Stomach (tissue), 9 donors: Measurements from ENCODE around the gene SORCS2. TPM values are rescaled to one million over a fixed set of nuclear protein-coding genes. Genes with fewer than 3 reads are reported as not detected.

Experiments
- DNase-seq, 2 donors: peaks; one replicate each; pipeline versions ENCODE4 v3.0.0 to v3.0.0-alpha.2; 2013 to 2019
- H3K27ac ChIP-seq, 5 donors: fragments of 200-600 bp in 4 of 5; sonication (generic) in 4 of 5; one replicate each; pipeline ENCODE4 v1.5.1; 2013 to 2019; ENCODE audit warnings: mild to moderate bottlenecking in 1 of 5, moderate library complexity in 1 of 5
- H3K27me3 ChIP-seq, 3 donors: fragments of 200-600 bp; sonication (generic); one replicate each; pipeline ENCODE4 v1.5.1; 2017 to 2019; ENCODE audit warnings: mixed run types in 1 of 3
- H3K36me3 ChIP-seq, 4 donors: fragments of 200-600 bp; sonication (generic); 1 replicate in 3 of 4; 2 replicates in 1 of 4; pipeline ENCODE4 v1.5.1; 2016 to 2019
- H3K4me1 ChIP-seq, 4 donors: fragments of 200-600 bp; sonication (generic); one replicate each; pipeline ENCODE4 v1.5.1; 2016 to 2019
- H3K4me3 ChIP-seq, 4 donors: fragments of 200-600 bp; sonication (generic) in 3 of 4; one replicate each; pipeline ENCODE4 v1.5.1; 2016 to 2019; ENCODE audit warnings: mild to moderate bottlenecking in 1 of 4
- H3K9me3 ChIP-seq, 4 donors: fragments of 200-600 bp; sonication (generic); one replicate each; pipeline ENCODE4 v1.5.1; 2016 to 2019
- EP300 ChIP-seq: sonication (generic); formaldehyde crosslinking; IDR thresholded peaks from one replicate; pipeline ENCODE4 v1.6.1; 2017; ENCODE audit warnings: antibody characterized with exemption
- POLR2A ChIP-seq, 4 donors: fragments of 450-650 bp; IDR thresholded peaks; one replicate each; pipeline ENCODE4 v1.6.1; 2016; ENCODE audit warnings: antibody characterized with exemption in 4 of 4, control low read depth in 2 of 4, mild to moderate bottlenecking in 1 of 4, moderate library complexity in 1 of 4
- POLR2AphosphoS5 ChIP-seq, 3 donors: sonication (generic); formaldehyde crosslinking; IDR thresholded peaks; one replicate each; pipeline ENCODE4 v1.6.1; 2016; ENCODE audit warnings: antibody characterized with exemption in 3 of 3
- WGBS, 5 donors: extraction: QIAGEN DNeasy Blood & Tissue Kit in 3 of 5; methylation state at CpG; one replicate each; pipeline versions ENCODE4 v1.1.5 to v1.1.7; 2013 to 2018; 5-methylcytosine and 5-hydroxymethylcytosine counted together
- intact Hi-C: fragments of 100-400 bp; cut with DNase I; formaldehyde crosslinking; loops from one replicate; pipeline ENCODE4 v1.15.1; 2023; ENCODE audit warnings: low total_unique reads
- polyA plus RNA-seq, 3 donors: library from polyadenylated mRNA; stranded (reverse); fragments of 200-250 nt; gene quantifications; one replicate each; pipeline ENCODE4 v1.2.3, GENCODE V29; 2013
- total RNA-seq, 5 donors: library from RNA; depleted of rRNA; stranded (reverse); fragments of >200 nt; gene quantifications; one replicate each; pipeline versions ENCODE4 v1.1.0 to v1.2.3, GENCODE V29; 2014 to 2016
- TF ChIP-seq, protein P1 (sequence below), 7 experiments: fragments of 450-650 bp in 4 of 7; fragments of 200-600 bp in 3 of 7; sonication (generic) in 3 of 7; IDR thresholded peaks; one replicate each; pipeline ENCODE4 v1.5.1; 2016 to 2019; ENCODE audit warnings: antibody characterized with exemption in 7 of 7, control low read depth in 2 of 7, mild to moderate bottlenecking in 1 of 7
- donor health status: healthy with polysubstance abuse.
- donor health status: Bipolar disorder and iron deficiency.
- donor health status: healthy.

Gene SORCS2
- total and polyA plus RNA-seq, 8 donors, result under 0.01 to 13.0 (median 0.50) TPM; not detected in 1

DNA sequence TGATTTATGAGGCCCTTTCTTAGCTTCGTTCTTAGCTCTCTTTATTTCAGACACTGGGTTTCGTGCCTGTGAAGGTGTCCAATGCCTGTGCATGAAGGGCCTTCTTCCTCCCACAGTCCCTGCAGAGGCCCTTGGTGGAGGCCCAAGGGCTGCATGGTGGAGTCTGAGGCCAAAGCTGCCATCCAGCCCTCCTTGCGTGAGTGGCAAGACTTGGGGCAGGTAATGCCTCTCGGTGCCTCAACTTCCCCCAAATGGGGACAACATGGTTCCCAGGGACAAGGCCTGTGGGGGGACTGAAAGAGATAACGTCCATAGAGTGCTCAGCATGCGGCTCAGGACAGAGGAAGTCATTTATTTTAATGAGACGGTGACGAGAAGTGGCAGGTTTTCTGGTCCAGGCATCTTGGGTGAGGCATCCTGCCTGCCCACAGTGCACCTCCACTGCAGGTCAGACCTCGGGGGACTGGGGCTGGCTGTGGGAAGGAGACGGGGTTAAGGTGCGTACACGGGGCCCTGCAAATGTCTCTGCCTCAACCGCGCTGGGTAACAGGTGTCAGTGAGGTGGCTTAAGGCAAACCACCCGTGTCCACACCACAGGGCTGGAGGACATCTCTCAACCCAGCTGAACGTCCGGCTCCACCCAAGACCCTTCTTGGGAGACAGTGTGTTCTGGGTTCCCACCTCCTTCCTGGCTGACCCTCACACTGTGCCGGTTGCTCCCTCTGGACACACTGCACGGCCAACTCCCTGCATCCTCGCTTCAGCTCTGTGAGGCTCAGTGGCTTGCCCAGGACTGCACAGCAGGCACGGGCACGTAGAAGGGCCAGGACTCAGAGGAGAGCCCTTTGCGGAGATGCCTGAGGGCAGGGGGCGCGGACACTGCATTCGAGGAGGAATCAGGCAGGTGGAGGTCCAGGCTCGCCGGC, 191.9 kb downstream of the SORCS2 start:
- intact Hi-C loops, result no loop called here

DNA sequence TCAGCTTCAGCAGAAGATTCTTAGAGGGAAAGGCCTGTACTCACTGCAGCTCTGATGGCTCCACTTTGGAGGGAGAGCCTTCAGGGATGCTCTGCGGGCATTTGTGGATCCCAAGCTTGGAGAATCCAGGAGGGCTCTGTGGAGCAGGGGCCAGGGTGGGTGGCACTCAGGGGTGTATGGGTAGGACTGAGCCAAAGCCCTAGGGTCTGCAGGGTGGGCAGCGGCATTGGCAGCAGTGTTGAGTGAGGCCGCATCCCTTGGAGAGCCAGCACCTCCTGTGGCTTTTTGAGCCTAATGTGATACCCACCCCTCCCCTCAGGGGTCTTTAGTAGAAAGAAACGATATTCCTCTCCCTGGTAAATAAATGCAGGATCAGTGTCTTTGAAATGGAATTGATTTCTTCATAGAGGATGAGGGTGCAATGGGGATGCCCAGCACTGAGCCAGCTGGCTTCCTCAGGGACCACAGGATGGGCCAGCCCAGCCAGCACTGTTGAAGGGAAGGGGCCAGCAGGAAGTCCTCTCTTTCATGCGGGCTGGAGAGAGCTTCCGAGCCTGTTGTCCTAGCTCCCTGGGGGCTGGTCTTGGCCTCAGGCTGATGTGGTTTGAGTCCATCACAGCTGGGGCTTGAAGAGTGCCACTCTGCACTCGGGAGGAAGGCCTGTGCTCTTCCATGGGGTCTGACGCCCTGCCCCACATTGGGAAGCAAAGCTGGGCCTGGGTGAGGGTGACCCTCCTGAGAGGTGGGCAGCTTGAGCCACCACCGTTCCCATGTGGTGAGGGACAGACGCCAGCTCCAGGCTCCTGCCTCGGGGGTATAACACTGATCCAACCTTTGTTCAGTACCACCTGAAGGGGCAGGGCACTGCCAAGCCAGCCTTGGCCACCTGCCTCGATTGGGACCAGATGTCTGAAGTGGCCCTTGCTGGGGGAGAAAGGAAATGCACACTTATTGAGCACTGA, 192.9 kb downstream of the SORCS2 start:
- Histone ChIP-seq H3K4me1 (peaks cover 0 to 8% (median 2%) of the 10 kb centered on the region in 4 donors), H3K36me3 (no peaks in the 10 kb centered on the region), H3K4me3 (no peak overlapping the region), H3K27me3 (peaks cover 0 to 4% (median 0%) of the 10 kb centered on the region in 3 donors), H3K9me3 (no peaks in the 10 kb centered on the region), H3K27ac (no peak overlapping the region)
- TF ChIP-seq POLR2A (IDR thresholded peaks at IDR 0.05) (no peak), POLR2AphosphoS5 (IDR thresholded peaks at IDR 0.05) (no peak), EP300 (no peak)
- TF ChIP-seq, protein P1, sequence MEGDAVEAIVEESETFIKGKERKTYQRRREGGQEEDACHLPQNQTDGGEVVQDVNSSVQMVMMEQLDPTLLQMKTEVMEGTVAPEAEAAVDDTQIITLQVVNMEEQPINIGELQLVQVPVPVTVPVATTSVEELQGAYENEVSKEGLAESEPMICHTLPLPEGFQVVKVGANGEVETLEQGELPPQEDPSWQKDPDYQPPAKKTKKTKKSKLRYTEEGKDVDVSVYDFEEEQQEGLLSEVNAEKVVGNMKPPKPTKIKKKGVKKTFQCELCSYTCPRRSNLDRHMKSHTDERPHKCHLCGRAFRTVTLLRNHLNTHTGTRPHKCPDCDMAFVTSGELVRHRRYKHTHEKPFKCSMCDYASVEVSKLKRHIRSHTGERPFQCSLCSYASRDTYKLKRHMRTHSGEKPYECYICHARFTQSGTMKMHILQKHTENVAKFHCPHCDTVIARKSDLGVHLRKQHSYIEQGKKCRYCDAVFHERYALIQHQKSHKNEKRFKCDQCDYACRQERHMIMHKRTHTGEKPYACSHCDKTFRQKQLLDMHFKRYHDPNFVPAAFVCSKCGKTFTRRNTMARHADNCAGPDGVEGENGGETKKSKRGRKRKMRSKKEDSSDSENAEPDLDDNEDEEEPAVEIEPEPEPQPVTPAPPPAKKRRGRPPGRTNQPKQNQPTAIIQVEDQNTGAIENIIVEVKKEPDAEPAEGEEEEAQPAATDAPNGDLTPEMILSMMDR (IDR thresholded peaks at IDR 0.05), result no peak
- no peak for DNase-seq
- 66 to 71% (median 68%) methylated on average over 7 to 12 of the region's 12 CpGs for WGBS, 5 donors
- intact Hi-C loops, result no loop called here

More for the DNA sequence above, 191.9 kb downstream of the SORCS2 start:
- Histone ChIP-seq H3K9me3 (no peaks in the 10 kb centered on the region), H3K27me3 (peaks cover 0 to 8% (median 2%) of the 10 kb centered on the region in 3 donors), H3K4me1 (peaks cover 0 to 8% (median 2%) of the 10 kb centered on the region in 4 donors), H3K27ac (no peak overlapping the region), H3K36me3 (no peaks in the 10 kb centered on the region), H3K4me3 (no peak overlapping the region)
- 80 to 84% (median 83%) methylated on average over 26 to 28 of the region's 28 CpGs for WGBS, 5 donors
- no peak for TF ChIP-seq EP300
- TF ChIP-seq, protein P1 (IDR thresholded peaks at IDR 0.05), result no peak
- no peak for TF ChIP-seq POLR2AphosphoS5 (IDR thresholded peaks at IDR 0.05)
- TF ChIP-seq POLR2A (IDR thresholded peaks at IDR 0.05), result no peak
- DNase-seq, result no peak

DNA sequence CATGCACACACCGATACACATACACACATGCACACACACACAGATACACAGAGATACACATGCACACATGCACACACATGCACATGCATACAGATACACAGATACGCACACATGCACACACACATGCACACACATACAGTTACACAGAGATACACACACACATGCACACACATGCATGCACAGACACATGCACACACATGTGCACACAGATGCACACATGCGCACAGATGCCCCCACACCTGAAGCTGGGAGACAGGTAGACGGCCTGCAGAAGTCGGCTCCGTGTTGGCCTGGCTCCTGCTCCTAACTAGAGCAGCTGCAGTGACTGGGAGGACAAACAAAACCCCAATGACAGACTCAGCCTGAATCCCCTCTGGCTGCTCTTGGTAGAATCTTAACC, 195.6 kb downstream of the SORCS2 start:
- DNase-seq, result no peak
- intact Hi-C loops, result no loop called here
- no peak for TF ChIP-seq EP300
- no peak for TF ChIP-seq POLR2AphosphoS5 (IDR thresholded peaks at IDR 0.05)
- TF ChIP-seq, protein P1 (IDR thresholded peaks at IDR 0.05), result no peak
- TF ChIP-seq POLR2A (IDR thresholded peaks at IDR 0.05), result no peak

DNA sequence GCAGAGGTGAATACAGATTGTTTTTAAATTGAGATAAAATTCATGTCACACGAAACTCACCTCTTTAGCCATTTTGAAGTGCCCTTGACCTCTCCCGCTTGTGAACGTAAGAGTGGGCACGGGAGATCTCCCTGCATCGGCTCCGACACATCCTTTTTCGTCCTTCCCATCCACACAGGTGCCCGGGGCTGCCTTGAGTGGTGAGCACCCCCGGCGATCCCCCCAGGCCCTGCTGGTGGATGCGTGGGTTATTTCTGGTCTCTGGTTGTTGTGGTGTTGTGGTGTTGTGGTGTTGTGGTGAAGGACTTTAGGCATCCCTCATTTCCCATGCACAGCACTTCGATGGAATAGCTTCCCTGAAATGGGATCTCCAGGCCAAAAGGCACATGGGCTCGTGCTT, 196.3 kb downstream of the SORCS2 start:
- Histone ChIP-seq H3K4me1 (no peaks in the 10 kb centered on the region), H3K9me3 (no peaks in the 10 kb centered on the region), H3K27ac (no peak overlapping the region), H3K4me3 (no peak overlapping the region), H3K27me3 (peaks cover 0 to 28% (median 7%) of the 10 kb centered on the region in 3 donors), H3K36me3 (no peaks in the 10 kb centered on the region)
- no peak for DNase-seq
- TF ChIP-seq POLR2A (IDR thresholded peaks at IDR 0.05) (no peak), EP300 (no peak), POLR2AphosphoS5 (IDR thresholded peaks at IDR 0.05) (no peak)
- TF ChIP-seq, protein P1 (IDR thresholded peaks at IDR 0.05), result no peak
- WGBS, 5 donors, result 84 to 94% (median 88%) methylated on average over 11 to 13 of the region's 13 CpGs
- intact Hi-C loops, result no loop called here

More for the DNA sequence above, 195.6 kb downstream of the SORCS2 start:
- no peaks in the 10 kb centered on the region for H3K36me3 ChIP-seq
- no peaks in the 10 kb centered on the region for H3K4me1 ChIP-seq
- H3K27me3 ChIP-seq, result peaks cover 0 to 21% (median 7%) of the 10 kb centered on the region in 3 donors
- H3K27ac ChIP-seq, result no peak overlapping the region
- H3K9me3 ChIP-seq, result no peaks in the 10 kb centered on the region
- H3K4me3 ChIP-seq, result no peak overlapping the region
- WGBS, 5 donors, result 74 to 86% (median 83%) methylated on average over 6 of the region's 6 CpGs
